Retina (tissue), 1 donor: ENCODE data around the gene TGM5.
A peak's percentile ranks its signal among the peaks of the same experiment; 100 is the strongest.
"Not testable (repeated sequence)": the region's sequence is repeated elsewhere in the genome, so short reads cannot be mapped to it uniquely, and the experiment has no call there.

ENCODE experiments used
- DNase-seq: peaks from one replicate; pipeline ENCODE4 v3.0.0-alpha.2; 2016

Gene TGM5, protein sequence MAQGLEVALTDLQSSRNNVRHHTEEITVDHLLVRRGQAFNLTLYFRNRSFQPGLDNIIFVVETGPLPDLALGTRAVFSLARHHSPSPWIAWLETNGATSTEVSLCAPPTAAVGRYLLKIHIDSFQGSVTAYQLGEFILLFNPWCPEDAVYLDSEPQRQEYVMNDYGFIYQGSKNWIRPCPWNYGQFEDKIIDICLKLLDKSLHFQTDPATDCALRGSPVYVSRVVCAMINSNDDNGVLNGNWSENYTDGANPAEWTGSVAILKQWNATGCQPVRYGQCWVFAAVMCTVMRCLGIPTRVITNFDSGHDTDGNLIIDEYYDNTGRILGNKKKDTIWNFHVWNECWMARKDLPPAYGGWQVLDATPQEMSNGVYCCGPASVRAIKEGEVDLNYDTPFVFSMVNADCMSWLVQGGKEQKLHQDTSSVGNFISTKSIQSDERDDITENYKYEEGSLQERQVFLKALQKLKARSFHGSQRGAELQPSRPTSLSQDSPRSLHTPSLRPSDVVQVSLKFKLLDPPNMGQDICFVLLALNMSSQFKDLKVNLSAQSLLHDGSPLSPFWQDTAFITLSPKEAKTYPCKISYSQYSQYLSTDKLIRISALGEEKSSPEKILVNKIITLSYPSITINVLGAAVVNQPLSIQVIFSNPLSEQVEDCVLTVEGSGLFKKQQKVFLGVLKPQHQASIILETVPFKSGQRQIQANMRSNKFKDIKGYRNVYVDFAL

DNA sequence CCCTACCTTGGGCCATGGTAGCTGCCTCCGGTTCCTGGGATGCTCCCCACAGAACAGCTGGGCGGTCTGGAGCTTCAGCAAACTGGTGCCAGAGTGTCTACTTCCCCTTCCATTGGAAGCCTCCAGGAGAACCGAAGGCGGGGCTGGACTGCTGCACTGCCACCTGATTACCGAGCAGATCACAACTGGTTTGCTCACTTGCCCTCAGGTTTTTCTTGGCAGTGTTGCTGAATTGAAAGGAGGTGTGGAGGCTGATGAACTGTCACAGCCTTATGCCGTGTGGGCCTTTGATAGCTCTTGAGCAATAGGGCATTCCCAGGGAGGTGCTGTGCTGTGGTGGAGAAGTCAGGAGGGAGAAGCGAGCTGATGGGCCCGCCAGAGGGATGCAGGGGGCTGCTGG, at the start of gene TGM5:
TGM5 (minus strand) TSS at position 95 of the 400 bp plus-strand sequence; CDS start at position 16, 79 bp downstream.
- DNase-seq = no peak

DNA sequence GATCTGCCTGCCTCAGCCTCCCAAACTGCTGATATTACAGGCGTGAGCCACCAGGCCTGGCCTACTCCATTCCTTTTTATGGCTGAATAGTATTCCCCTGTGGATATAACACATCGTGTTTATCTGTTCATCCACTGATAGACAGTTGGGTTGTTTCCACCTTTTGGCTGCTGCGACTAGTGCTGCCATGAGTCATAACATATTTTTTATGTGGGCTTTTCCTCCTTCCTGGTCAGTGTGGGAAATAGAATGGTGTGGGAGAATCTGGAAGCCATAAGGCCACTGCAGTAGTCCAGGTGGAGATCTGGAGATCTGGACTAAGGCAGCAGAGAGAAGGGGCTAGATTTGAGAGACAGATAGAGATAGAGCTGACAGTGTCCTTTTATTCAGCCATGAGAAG, 47.4 kb upstream of the TGM5 start:
- DNase-seq = no peak

DNA sequence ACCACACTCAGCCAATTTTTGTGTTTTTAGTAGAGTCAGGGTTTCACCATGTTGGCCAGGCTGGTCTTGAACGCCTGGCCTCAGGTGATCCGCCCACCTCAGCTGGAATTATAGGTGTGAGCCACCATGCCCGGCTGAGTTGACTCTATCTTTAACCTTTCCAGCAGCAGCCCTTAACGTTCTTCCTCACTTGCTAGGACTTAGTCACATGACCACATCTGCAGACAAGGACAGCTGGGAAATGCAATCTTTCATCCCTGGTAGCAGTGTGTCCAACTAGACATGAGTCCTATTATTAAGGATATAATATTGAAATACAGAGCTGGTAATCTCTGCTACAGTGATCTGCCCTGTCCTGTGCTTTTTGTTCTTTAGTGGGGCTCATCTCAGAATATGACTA, 45.6 kb upstream of the TGM5 start:
- no peak for DNase-seq

DNA sequence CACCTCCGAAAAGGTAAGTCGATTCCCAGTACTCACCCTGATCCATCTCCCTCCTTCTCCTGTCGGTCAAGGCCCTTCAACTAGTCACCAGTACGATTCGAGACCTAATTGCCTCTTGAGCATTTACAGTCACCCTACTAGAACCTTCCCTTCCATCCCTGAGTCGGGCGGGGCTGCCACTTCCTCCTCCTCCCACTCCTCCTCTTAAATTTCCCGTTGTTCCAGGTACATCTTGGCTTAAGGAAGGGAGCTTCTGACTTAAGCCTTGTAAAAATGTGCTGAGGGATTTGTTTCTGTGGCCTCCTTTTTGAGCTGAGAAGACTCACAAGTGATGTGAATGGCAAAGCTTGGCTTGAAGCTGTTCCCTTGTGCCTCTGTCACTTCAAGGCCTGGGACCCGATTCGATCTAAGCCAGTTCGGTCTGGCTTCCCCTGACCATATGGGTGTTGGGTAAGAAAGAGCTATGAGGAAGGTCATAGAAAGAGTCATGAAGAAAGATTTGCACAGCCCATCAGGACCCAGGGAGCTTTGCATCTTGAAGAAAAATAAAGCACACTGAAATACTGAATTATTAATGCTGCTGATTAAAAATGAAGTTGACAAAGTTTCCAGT, 35.6 kb upstream of the TGM5 start, which contains the start of gene TGM7:
TGM7 (minus strand) TSS at position 51 of the 613 bp plus-strand sequence.
- no peak for DNase-seq

DNA sequence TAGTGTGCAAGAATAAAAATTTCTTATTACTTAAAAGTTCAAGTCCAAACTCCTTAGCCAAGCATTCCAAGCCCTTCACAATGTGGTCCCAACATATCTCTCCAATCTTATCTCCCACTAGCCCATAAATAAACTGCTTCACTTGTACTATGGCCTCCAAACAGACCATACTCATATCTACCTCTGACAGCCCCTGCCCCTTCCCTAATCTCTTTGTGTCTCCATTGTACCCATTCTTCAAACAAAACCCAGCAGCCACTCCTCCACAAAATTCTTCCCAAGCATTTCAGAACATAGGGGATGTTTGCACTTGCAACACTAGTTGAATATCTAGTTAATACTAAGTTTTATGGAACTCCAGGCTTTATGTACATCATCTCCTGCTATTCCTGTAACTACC, 33.2 kb upstream of the TGM5 start:
- DNase-seq = no peak

DNA sequence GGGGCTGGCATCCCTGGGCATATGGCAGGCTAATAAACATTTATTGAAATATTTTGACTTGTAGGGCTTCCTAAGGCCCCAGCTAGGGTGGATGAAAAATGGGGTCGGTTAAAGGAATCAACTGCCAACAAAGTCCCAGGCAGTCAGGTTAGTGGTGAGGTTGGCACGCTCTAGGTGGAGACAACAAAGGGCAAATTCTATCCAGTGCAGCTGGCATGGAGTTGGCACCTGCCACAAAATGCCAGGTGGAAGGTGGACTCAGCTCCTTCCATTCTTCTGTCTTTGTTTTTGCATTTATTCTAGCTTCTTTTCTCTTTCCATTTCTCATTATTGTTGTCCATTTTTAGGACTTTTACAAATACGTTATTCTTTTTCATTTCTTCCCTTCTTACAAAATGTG, 32.7 kb upstream of the TGM5 start:
- no peak for DNase-seq

DNA sequence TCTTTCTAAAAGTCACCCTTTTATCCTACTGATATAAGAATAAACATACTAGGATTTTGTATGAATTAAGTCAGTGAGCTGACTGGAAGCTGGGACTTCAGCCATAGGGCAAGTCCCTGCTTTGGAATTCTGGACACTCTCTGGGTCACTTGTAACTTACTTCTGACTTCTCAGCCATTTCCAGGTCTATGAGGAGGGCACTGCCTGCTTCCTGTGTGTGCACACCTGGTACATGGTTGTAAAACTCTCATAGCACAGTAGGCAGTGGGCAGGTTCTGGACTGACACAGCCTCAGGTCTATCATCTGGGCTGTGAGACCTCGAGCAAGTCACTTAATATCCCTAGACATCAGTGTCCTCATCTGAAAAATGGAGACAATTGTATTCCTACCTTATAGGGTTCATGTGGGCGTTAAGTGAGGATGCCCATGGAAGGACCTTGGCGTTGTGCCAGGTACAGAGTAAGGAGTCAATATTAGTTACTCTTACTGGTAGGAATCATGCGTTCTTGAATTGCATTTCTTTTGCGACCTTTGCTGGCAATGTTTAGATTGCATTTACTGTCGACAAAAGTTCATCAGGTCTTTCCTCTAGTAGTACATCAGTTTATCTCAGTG, 27.5 kb upstream of the TGM5 start:
- no peak for DNase-seq

DNA sequence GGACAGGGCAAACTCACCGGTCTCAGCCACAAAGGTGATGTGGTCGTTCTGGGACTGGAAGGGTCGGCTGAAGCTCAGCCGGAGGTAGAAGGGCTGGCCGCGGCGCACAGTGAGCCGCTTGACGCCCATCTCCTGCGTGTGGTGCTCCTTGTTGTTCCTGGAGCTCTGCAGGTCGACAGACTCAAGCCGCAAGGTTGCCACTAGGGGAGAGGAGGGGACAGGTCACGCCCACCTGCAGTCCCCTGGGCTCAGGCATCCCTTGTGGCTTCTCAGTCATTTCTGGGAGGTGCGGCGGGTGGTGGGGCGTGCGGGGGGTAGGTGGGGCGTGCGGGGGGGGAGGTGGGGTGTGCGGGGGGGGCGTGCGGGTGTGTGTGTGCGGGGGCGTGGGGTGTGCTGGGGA, 26.7 kb upstream of the TGM5 start:
- DNase-seq = no peak

DNA sequence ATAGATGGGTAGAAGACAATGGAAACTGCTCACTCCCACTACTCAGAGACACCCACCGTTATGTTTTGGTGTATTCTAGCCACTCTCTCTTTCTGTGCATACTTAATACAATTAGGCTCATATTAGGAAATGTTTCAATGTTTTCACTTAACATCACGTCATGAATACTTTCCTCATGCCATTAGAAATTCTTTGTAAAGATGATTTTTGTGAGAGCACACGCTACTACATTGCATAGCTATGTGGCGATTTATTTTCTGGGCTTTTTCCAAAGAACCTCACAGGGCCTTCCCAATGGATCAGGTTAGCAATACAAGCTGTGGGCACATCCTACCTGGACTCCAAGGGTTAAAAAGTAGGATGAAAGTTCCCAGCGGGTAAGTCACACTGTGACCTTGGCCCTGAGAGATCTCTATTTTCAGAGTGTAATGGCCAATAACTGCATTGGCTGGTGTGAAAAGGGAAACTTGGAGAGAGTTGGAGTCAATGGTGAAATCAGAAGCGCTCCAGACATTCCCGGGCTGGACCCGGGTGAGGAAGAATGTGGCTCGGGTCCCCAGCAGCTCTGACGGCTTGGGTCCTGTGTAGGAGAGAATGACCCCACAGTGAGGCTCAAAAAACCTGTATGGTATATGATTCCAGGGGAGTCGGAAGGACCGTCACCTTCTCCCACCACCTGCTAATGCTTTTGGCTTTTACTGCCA, 25.8 kb upstream of the TGM5 start:
- DNase-seq = no peak

DNA sequence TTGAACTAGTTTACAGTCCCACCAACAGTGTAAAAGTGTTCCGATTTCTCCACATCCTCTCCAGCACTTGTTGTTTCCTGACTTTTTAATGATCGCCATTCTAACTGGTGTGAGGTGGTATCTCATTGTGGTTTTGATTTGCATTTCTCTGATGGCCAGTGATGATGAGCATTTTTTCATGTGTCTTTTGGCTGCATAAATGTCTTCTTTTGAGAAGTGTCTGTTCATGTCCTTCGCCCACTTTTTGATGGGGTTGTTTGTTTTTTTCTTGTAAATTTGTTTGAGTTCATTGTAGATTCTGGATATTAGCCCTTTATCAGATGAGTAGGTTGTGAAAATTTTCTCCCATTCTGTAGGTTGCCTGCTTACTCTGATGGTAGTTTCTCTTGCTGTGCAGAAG, 22.9 kb upstream of the TGM5 start:
- not testable (repeated sequence) for DNase-seq

DNA sequence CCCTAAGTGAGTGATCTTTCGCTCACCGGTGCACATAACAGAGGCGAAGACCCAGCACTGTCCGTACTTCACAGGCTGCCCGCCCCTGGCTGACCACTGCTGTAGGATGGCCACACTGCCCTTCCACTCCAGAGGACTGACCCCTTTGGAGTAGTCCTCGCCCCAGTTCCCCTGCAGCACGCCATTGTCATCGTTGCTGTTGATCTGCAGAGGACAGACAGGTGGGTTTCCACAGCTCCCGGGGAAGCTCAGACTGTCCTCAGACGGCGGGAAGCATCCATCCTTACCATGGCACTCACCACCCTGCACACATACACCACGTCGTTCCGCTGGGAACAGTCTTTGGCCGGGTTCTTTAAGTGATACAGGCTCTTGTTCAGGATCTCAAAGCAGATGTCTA, 20.5 kb upstream of the TGM5 start:
- DNase-seq = no peak

DNA sequence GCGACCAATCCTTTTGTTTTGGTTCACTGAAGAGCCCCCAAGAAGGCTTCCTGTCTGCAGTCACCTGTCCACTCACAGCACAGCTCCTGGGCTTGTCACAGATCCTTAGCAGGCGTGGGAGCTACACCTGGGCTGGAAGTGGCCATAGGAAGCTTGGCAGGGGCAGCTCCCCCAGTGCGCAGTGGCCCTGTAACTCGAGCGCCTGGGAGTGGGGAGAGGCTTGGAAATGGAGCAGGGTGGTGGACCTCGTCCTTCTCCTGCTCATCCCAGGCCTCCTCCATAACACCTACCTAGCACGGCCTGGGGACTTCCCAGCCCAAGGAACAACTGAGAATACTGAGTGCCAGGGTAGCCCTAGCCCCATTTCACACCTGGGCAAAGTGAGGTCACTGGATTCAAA, 19.3 kb upstream of the TGM5 start:
- DNase-seq = no peak

DNA sequence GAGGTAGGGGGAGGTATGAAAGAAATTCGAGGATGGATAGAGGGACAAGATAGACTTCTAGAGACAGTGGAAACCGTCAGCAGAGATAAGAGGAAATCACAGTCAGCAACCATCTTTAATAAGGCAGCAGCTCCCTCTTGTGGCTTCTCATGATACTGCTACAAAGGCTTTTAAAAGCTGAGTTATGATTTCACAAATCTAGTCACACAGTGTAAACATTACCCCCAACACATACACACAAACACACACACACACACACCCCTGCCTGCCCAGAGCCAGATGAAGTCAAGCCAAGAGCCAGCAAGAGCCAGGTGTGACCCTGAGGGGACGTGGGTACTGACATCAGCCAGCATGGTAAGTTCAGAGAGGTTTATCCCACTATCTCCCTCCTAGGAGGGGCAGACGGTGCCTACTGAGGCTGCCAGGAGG, 18.9 kb upstream of the TGM5 start:
- peak; percentile 74 for DNase-seq

DNA sequence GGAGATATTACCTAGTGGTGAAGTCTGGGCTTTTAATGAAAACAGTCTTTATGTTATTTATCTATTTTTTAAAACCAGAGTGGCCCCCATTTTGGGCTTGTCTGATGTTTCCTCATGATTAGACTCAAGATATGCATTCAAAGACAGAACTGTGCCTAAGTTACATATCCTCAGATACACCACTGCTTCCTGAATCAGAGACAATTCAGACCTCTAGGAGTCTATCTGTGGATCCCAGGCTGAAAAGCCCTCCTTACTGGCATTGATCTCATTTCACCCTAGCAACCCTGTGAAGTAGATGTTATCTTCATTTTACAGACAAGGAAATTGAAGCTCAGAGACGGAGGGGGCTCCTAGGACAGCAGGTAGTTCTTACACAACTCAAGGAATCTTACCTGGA, 16.8 kb upstream of the TGM5 start:
- DNase-seq = no peak

DNA sequence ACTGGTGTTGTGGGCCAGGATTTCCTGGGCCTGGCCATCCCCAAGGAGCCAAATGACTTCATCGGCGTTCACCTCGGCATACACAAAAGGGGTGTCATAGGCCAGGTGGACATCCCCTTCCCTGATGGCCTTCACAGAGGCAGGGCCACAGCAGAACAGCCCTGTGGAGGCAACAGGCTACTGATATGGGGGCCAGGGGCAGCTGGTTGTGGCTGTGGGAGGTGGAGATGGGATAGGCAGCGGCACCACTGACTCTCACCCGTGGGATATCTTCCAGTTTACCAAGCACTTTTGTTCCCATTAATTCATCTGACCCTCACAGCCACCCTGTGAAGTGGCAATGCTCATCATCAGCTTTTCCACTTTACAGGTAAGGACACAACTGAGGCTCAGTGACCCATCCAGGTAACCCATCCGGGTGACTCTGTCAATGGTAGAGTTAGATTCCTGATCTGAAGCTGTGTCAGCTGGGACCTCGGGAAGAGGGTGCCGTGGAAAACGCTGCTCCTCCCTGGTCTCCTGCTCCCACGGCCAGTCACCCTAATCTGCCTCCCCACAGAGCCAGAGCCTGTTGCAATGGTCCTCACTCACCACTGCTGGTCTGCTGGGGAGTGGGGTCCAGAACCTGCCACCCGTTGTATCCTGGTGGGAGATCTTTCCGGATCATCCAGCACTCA, 15.3 kb upstream of the TGM5 start:
- no peak for DNase-seq

DNA sequence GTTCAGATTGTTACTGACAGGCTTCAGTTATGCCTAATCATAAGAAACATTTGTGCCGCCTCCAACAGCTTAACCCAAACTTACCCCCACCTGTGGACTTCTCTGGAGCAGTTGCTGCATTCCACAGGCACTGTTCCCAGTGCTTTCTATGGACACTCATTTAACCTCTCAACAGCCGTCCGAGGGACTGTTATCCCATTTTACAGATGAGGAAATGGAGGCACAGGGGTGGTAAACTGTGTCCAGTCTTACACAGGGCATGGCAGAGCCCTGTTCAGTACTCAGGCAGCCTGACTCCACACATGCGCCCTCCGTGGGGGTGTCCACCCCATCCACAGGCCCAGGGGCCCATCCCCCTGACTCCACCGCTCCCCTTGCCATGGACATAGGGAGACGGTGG, 14.3 kb upstream of the TGM5 start:
- DNase-seq = no peak

DNA sequence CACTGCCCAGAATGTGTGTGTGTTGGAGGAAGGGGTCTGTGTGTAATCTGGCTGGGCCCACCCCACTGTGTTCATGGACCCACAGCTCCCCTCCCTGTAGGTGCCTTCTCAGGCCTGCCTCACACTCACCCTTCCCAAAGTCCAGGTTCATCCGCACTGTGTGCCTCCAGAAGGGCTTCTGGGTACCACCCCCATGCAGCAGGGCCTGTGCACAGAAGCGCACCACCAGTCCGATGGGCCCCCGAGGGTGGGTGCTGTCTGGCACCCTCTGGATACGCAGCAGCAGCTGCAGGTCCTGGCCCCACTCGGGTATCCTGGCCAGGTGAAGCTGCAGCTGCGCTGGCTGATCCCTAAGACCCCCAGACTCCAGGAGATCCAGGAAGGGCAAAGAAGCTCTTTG, 12.8 kb upstream of the TGM5 start:
- DNase-seq = no peak

DNA sequence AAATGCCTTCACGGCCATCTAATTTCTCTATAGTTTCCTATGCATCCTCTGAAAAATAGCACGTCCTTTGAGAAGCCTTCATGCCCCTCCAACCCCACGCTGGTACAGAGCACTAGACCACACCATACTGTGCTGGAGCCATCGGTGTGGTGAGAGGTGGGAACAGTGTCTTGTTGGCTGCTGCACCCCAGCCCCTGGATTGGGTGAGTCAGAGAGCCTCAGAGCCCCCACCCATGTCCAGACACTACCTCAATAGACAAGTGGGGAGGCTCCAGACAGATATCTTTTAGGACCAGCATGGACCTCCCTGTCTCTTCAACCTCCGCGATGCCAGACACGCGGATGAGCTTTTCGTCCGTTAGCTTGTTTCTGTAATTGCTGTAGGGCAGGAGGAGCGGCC, 12.1 kb upstream of the TGM5 start:
- no peak for DNase-seq

DNA sequence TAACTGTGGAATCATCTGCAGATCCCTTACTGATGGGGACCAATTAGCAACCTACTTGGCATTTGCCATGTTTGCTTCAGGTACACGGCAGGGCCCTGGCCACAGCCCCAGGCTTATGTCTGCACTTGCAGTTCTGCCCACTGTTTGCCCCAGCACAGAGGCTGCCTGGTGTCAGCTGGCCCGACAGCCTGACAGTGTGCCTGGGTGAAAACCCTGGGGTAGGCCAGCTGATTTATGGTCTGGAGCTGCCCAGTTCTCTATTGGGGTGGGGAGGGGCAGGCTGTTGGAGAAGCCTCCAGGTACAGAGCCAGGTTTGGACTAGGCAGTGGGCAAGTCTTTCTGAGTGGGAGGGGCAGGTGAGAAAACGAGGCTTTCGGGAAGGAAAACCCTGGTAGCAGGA, 11.2 kb upstream of the TGM5 start:
- no peak for DNase-seq

DNA sequence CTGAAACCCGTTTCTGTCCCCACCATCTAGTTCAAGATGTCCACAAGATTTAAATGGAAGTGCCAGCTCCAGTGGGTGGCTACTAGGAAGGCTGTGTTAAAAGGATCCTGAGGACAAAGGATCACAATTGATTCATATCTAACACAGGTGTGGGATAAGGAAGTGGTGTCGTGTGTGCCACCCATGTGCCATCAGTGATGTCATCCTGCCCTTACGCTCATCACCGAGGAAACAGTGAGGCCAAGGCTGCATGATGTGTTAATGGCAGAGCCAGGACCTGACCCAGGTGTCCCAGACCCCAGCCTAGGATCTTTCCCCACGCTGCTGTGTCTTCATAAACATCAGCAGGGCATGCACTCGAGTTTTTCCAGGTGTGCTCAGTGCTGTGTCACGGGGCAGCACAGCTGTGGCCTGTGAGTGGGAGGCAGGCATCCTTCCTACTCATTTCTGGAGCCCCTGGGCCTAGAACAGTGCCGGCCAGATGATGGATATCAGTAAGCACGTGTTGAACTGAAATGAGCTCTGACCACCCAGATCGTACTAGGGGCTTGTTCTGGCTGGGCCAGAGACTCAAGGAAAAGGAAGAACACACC, 10.6 kb upstream of the TGM5 start:
- no peak for DNase-seq

DNA sequence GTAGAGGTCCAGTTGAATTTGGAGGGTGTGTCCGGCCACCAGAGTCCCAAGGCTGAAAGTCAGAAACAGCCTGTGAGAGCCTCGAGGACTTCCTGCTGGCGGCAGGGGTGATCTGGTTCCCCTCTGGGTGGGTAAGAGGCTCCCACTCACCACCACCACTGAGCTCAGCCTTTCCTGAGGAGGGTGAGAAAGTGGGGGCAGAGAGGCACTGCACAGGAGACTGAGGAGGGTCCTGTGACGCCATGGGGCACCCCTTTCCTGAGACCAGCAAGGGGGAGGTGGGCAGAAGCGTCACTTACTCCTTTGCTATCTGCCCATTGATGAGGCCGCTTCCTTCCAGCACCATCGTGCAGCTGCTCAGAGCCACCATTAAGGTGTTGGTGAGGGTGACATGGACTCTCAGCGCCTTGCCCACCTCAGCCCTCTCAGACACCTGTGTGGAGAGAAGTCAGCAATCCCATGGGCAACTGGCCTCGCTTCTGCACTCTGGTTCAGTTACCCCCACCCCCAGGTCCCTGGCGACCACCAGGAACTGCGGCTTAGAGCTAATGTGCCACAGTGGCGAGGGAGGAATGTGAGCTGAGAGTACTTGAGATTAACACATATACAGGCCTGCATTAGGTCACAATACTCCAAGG, 10.0 kb upstream of the TGM5 start:
- DNase-seq = no peak
